ENCODE data around the gene PRPF6.

PRPF6 gene

GRCh38 chr20:64082126-64082731 is 101.3 kb downstream of the PRPF6 start:
- no peak for DNase-seq (ENCODE audit: low read depth)
- no peak overlapping the region for H3K4me3 ChIP-seq (ENCODE audit: low read length)
- no peak for TF ChIP-seq CTCF (IDR thresholded peaks at IDR 0.05; ENCODE audit: insufficient read depth, low read depth, low read length, missing control alignments)

All from epithelial cell of esophagus (primary cell).